DMS53 (cell line): ENCODE data around the gene TRIM17.
A peak's percentile ranks its signal among the peaks of the same experiment; 100 is the strongest.
"Not testable (repeated sequence)": the region's sequence is repeated elsewhere in the genome, so short reads cannot be mapped to it uniquely, and the experiment has no call there.

Source experiments
- DNase-seq: peaks from one replicate; lab custom pipeline; 2025; lab: John Stamatoyannopoulos, UW

The TRIM17 gene

DNA sequence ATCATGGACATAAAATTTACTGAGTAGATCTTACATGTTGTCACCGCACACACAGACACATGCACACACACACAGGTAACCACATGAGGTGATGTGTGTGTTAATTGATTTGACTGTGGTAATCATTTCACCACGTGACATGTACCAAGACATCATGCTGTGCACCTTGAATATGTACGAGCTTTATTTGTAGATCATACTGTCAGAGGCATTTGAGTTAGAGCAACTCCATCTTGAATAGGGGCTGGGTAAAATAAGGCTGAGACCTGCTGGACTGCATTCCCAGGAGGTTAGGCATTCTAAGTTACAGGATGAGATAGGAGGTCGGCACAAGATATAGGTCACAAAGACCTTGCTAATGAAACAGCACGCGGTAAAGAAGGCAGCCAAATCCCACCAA, 31.7 kb upstream of the TRIM17 start:
- DNase-seq, result no peak

DNA sequence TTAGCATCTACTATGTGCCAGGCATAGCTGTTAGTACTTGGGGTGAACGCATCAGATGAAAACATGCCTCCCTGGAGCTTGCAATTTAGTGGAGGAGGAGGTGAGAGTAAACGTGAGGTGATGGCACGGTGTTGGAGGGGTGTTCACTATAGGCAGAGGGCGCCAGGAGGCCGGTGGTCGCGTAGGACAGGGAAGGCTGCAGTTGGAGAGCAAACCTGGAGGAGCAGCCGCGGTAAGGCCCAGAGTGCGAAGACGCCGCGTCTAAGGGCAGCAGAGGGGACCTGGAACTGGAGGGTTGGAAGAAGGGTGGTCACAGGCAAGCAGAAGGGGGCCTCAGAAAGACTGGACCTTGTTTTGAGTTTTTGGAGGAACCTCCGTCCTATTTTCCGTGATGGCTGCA, 30.2 kb upstream of the TRIM17 start:
- no peak for DNase-seq

DNA sequence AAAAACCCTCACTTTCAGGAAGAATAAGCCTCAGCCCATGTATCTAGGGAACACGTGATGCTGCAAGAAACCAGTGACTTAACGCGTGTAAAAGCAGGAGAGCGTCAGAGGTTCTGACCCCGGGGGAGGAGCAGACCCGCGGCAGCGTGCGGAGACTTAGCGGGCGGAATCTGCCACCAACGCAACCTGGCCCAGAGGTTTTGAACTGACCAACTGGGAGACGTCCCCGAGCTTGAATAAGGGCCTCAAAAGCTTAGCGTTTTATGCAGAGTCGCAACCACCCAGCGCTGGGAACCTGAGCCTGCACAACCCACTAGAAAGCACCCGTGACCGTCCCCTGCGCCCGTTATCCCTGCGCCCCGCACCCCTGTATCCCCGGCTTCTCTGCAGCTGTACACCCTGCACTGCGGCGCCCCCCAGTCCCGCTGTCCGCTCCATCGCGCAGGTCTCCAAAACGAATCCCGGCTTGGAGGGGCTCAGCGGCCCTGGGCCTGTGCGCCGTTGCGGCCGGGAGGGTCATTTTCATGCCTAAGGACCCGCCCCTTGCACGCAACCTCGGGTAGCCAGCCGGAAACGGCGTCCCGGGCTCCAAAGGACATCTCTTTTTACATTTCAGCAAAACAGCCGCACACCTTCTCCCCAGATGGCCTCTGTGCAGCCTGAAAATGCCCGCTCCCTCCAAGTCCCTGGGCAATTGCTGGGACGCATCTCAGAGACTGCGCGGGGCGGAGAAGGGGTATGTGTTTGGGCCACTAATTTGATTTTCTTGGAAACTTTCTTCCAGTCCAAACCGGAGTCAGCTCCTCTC, 29.4 kb upstream of the TRIM17 start:
- DNase-seq, result peak; percentile 86

DNA sequence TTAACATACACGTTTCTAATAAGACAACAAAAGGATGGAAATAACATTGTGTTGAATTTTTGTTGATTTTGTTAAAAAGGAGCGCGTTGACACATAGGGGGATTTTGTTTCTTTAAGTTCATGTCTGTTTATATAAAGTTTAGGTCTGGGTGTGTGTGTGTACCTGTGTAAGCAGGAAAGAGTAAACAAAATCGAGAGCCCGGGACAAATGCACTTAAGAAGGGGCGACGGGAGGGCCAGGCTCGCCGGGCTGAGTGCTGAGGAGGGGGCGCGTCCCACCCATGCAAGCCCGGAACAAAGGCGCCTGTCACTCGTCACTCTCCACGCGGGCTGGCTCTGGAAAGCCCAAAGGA, 28.8 kb upstream of the TRIM17 start:
- DNase-seq, result no peak

DNA sequence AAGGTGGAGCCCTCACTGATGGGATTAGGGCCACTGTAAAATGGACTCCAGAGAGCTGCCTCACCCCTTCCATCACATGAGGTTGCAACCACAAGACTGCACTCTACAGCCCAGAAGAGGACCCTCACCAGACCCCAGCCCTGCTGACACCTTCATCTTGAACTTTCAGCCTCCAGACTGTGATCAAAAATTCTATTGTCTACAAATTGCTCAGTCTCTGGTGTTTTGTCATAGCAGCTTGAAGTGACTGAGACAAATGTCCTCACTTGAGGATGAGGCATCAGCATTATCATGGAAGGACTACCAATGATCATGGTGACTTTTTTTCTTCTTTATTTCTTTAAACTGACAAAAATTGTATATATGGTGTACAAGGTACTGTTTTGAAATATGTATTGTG, 26.7 kb upstream of the TRIM17 start:
- no peak for DNase-seq

DNA sequence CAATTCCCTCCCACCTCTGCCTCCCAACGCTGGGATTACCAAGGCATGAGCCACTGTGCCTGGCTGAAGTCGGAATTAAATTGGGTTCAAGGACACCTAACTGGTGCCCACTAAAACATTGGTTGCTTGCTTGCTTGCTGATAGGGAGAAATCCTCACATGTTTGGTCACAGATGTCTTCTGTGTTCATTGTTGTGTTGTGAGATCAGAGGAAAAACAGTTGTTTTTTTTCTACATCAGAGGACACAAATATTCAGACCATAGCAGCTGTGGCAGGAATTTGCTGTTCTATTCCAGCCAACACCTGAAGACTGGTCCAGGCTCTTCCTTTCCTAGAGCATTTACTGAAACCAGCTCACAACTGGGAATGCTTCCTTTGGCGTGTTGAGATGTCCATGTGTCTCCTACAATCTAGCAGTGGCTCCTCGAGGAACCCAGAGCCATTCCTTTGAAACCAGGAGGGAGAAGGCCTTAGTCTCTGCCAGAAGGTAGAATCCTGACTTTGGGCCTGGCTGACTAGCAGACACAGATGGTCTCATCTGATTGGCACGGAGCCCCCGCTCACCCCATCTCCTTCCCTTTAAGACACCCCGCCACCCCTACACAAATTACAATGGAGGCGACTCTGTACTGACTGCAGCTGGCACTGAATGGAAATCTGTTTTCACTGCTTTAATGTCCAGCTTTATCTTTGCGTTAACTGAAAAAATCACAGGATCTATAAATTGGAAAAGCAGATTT, 24.3 kb upstream of the TRIM17 start:
- DNase-seq, result no peak

DNA sequence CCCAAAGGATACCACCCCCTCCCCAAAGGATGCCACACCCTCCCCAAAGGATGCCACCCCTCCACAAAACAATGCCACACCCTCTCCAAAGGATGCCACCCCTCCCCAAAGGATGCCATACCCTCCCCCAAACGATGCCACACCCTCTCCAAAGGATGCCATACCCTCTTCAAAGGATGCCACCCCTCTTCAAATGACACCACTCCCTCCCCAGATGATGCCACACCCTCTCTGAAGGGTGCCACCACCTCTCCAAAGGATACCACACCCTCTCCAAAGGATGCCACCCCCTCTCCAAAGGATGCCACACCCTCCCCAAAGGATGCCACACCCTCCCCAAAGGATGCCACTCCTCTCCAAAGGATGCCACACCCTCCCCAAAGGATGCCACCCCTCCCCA, 21.6 kb upstream of the TRIM17 start:
- DNase-seq, result no peak

DNA sequence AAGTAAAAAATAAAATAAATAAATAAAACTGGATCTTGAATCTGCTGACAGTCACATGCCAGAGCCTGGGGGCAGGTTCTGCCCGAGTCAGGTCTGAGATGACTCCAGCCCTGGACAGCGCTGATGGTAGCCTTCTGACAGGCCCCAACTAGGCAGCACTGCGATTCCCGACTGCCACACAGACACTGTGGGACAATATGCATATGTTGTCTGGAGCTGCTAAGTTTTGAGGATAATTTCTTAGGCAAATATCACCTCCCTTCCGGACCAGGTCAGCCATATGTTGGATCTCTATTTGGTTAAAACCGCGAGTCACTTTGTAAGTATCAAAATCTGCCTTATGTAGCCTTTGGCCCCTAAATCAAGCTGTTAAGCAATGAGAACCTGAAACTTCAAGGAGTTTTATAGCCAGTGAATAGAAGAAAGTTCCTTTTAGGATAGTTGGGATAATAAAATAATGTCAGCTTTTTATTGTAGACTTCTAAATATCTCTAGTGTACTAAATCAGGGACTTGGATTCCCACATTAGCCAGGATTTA, 20.8 kb upstream of the TRIM17 start:
- no peak for DNase-seq

DNA sequence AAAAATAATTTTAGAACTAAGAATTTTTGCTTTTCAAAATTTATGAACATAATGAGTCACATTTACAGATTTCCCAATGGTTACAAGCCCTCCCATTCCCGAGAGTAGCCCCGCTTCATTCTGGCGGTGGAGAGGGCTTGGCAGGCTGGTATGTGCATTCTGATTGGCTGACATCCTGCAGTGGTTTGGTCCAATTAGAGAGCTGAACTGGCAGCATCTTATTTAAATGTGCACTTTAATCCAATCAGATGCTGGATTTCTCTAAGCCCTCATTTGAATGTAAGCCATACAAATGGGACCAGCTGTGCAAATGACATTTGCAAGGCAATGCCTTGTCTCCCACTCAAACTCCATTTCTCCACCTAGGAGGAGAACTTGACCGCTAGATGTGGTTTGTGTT, 18.0 kb upstream of the TRIM17 start:
- no peak for DNase-seq

DNA sequence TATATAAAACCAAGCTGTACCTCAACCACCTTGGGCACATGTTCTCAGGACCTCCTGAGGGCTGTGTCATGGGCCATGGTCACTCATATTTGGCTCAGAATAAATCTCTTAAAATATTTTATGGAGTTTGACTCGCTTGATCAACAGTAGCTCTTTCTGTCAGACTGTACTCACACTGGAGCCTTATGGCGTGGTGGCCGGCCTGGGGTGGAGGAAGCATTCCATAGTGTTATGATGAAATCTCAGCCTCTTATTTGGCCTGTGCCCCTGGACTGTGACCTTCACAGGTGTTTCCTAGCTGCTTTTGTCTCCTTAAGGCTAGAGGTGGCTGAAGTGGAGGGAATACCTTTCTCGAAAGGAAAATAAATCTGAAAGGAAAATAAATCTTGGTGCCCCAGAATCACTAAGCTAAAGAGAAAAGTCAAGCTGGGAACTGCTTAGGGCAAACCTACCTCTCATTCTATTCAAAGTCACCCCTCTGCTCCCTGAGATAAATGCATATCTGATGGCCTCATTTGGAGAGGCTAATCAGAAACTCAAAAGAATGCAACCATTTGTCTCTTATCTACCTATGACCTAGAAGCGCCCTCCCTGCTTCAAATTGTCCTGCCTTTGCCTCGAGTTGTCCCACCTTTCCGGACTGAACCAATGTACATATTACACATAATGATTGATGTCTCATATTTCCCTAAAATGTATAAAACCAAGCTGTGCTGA, 16.8 kb upstream of the TRIM17 start:
- not testable (repeated sequence) for DNase-seq

DNA sequence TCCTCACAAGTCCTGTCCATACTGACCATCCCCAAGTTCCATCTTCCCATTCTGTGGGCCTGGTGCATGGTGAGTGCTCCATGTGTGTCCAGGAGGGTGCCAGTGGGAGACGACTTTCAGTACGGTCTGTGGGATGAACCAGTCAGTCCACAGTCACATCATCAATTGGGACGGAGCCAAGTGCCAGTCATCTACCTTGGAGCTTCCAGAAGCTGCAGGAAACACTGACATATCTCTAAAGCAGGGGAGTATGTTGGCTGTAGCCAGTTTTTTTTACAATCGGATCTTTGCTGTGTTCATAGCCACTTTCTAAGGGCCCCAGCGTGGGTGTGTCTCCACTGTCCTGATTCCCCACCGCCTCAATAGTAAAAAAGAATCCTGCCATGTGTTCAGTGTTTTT, 13.6 kb upstream of the TRIM17 start:
- peak; percentile 24 for DNase-seq

DNA sequence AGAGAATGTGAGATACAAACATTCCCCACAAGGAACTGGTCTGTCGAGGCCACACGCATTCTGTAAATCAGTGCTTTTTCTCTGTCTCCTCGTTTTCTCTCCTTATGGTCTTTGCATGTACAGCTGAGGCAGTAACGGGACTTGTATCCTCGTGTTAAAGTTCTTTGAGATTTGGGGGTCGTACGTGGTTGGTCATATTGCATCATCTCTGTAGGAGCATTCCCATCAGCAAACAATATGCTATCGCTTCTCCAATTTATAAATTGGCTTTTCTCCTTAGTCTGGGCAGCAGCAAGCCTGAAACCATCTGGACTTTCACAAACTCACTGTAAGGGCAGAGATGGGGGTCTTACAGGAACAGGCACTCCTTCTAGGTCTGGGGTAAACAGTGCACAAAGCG, 13.0 kb upstream of the TRIM17 start:
- no peak for DNase-seq

DNA sequence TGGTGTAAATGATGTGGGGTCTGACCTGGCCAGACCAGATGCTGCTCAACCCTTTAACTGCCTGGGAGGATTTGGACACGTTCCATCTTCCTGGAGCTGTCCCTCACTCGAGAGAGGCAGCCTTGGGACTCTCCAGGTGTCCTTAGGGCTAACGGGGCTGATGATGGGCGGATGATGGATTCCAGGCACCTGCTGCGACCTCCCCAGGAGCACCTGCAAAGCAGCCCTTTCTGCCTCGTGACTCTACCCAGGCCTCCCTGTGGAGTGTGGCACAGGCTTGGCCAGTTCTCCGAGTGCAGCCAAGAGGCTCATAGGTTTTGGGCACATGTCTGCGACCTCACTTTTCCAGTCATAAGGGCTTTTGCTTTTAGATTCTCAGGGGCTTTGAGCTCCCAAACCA, 12.3 kb upstream of the TRIM17 start:
- DNase-seq, result no peak

DNA sequence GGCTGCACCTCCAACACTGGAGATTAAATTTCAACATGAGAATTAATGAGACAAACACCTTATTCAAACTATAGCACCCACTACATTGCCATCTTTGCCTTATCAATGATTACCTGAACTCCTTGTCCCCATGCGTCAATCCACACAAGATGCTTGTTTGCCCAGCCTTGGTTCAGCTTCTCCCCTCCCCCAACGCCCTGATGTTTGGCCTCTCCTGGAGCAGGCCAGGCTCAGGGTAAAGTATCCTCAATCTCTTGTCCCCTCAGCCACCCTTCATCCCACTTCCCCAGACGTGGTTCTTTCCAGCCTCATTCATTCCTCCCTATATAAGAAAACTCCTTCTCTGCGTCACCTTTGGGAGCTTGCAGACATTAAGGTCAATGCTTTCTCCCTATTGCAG, 11.8 kb upstream of the TRIM17 start:
- DNase-seq, result no peak

DNA sequence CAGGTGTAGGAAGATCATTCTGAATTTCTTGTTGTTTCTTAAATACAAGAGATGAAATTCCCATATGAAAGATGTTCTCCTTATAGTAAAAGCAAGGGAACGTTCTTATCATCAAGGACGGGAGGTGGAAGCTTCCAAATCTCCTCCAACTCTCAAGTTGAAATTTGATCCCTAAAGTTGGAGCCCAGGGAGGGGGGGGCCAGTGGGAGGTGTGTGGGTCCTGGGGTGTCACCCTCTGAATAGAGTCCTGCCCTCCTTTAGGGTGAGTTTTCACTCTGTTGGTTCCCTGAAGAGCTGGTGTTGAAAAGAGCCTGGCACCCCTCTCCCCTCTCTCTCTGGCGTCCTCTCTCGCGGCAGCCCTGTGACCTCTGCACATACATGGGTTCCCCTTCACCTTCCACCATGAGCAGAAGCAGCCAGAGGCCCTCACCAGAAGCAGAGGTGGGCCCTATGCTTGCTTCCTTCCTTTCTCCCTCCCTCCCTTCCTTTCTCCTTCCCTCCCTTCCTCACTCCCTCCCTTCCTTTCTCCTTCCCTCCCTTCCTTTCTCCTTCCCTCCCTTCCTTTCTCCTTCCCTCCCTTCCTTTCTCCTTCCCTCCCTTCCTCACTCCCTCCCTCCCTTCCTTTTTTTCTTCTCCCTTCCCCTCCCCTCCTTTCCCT, 10.0 kb upstream of the TRIM17 start:
- DNase-seq, result no peak

DNA sequence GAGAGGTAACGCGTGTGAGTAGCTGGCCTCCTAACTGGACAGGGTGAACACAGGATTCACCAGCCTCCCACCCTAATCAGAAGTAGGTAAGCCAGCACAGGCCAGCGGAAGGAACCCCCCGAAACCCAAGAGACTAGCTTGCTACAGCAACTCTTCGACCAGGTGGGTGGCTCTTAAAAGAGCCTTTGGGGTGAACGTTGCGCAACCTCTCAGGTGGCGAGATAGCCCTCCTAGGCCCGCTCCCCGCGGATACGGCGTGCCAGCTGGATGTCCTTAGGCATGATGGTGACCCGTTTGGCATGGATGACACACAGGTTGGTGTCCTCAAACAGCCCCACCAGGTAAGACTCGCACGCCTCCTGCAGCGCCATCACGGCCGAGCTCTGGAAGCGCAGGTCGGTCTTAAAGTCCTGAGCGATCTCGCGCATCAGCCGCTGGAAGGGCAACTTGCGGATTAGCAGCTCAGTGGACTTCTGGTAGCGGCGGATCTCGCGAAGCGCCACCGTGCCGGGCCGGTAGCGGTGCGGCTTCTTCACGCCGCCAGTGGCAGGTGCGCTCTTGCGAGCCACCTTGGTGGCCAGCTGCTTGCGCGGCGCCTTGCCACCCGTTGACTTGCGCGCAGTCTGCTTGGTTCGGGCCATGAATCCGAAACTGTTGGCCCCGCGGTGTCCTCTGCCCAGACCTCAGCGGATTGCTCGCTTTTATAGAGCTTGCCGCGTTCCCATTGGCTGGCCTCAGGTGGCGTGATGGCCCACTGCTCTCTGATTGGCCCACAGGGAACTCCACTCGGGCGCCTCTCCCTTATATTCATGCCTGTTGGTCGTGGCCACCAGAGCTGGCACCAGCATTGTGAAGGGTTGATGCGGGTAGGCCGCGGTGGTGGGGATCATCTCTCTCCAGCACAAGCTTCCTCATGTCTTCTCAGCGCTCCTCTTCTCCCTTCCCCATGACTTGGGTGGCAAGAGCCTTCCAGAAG, 8.3 kb upstream of the TRIM17 start:
- no peak for DNase-seq

DNA sequence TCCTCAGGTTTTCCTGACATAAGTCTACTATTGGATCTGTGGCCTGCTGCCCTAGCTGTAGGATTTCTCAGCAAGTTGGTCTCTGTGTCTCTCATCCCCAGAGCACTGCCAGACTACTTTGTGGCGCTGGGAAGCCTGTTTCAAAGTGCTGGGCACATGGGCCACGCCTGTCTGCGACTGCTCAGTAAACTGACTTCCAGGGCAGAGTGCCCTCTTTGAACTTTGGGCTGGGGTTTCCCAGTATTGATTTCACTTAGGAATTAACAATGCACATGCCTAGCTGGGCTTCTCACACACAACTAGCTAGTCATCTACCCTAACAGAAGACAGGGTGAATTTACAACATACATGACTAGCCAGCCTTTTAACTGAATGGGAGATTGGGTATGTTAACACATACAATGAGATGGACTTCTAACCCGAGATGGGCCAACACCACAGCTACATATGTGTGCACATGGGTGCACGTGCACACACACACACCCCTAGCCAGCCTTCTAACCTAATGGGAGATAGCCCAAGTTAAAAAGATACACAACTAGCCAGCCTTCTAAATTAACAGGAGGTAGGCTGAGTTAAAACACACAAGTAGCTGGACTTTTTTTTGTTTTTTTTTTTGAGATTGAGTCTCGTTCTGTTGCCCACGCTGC, 6.9 kb upstream of the TRIM17 start:
- no peak for DNase-seq

DNA sequence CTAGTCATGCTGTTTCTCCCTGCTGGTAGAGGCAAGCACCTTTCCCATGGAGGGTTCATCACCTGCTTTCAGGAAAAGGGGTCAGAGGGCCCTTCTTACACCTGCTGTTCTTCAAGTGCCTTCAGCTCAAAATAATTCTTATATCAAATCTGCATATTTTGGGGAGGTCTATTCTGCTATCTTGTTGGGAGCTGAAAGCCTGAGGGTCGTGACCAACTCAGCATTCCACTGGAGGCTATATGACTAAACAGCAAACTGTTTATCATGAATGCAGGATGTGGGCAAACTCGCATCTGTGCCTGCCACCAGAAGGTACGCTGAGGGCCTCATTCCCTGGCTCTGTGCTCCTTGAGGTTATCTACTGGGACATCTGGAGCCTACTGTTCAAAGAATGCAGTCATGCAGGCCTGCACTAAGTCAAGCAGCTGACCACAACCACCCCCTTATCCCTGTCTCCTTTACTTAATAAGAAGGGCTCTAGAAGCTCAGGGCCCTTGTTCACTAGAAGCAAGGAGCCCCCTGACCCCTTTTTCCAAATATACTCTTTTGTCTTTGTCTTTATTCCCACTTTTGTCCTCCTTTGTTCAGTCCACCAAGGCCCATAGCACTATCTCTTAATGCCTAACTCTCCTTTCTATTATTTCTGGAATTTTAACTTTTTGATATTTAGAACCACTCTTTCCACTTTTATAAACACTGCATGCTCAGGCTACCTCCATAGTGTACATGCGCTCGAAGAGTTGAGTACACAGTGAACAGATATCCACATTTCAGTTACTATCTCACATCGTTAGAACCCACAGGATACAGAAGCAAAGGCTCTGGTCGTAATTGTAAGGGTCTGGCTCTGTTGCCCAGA, 4.5 kb upstream of the TRIM17 start:
- no peak for DNase-seq

DNA sequence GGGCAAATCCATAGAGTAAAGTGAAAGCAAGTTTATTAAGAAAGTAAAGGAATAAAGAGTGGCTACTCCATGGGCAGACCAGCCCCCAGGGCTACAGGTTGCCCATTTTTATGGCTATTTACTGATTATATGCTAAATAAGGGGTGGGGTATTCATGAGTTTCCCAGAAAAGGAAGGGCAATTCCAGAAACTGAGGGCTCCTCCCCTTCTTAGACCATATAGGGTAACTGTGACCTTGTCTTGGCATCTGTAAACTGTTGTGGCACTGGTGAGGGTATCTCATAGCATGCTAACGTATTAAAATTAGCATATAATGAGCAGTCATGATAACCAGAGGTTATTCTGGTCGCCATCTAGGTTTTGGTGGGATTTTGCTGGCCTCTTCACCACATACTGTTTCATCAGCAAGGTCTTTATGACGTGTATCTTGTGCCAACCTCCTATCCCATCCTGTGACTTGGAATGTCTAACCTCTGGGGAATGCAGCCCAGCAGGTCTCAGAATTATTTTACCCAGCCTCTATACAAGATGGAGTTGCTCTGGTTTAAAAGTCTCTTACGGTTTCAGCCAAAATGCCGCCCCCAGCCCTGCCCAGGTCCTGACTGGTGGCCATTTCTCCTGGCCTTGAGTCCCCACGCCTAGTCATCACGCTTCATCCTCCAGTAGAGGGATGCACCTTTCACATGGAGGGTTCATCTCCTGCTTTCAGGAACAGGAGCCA, 982 bp upstream of the TRIM17 start:
- no peak for DNase-seq
